Activated naive CD4-positive, alpha-beta T cell treated with anti-CD3 and anti-CD28 coated beads for 36 hours (primary cell): ENCODE data around the gene PTGDR2. TPM values are rescaled to one million over a fixed set of nuclear protein-coding genes. Genes with fewer than 3 reads are reported as not detected.

ENCODE experiments used
- CTCF ChIA-PET: fragments of 350-600 bp; sonication (Branson Sonifier 250); formaldehyde crosslinking; loops from one replicate; lab custom pipeline; 2021; ENCODE audit warnings: antibody characterized with exemption; lab: Charles Lee
- DNase-seq: peaks from one replicate; pipeline ENCODE4 v3.0.0-alpha.2; 2020
- H3K27ac Mint-ChIP-seq: one replicate; pipeline ENCODE4 v1.8.0; 2021; ENCODE audit warnings: mild to moderate bottlenecking, mixed read lengths
- H3K27me3 Mint-ChIP-seq: one replicate; pipeline ENCODE4 v1.8.0; 2021; ENCODE audit warnings: low read depth, mixed read lengths
- H3K36me3 Mint-ChIP-seq: one replicate; pipeline ENCODE4 v1.8.0; 2021; ENCODE audit warnings: low read depth, mixed read lengths
- H3K4me1 Mint-ChIP-seq: one replicate; pipeline ENCODE4 v1.8.0; 2021; ENCODE audit warnings: low read depth, mixed read lengths
- H3K4me3 Mint-ChIP-seq: one replicate; pipeline ENCODE4 v1.8.0; 2021; ENCODE audit warnings: mild to moderate bottlenecking, moderate library complexity, mixed read lengths
- H3K9me3 Mint-ChIP-seq: one replicate; pipeline ENCODE4 v1.8.0; 2021; ENCODE audit warnings: mixed read lengths
- intact Hi-C: fragments of 100-400 bp; cut with micrococcal nuclease; formaldehyde crosslinking; loops from one replicate; pipeline ENCODE4 v1.15.1; 2023
- total RNA-seq, 2 experiments: library from RNA; stranded (reverse); gene quantifications; one replicate each; pipeline ENCODE4 v1.2.3, GENCODE V29; 2021

Gene PTGDR2
- total RNA-seq, 2 experiments from 2014 or later: 0.14 to 0.17 TPM

DNA sequence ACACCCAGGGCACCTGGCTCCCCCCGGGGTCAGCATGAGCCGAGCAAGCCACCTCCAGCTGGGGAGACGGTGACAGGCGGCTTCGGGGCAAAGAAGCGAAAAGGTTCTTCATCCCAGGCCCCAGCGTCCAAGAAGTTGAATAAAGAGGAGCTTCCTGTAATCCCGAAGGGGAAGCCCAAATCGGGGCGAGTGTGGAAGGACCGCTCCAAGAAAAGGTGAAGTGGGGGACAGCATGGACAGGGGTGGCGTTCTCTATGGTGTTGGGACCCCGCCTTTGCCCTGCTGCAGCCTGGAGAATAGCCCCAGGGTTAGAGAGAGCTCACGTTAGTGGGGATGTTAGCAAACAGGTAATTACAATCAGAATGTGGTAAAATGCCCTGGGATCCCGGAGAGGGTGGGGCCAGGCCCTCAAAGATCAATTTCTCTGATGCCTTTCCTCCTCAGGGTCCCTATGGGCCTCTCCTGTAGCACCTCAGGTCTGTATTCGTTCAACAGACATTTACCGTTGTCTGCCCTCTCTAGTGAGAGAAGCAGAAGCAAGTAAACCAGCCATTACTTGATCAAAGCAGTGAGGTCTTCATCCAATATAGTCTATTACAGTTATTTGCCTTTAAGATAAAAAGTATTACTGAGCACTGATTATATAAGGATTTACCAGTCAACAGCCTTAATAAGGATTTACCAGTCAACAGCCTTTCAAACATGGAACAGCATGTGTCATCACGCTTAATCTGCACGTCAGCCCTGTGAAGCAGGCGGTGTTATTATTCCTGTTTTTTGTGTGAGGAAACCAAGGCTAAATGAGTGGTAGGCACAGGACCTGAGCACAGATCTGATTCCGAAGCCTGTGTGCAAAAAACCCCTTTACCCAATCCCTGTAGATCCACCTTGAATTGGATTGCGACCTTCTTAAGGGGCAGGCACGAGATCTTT, 12.8 kb downstream of the PTGDR2 start:
- H3K36me3 Mint-ChIP-seq: peaks cover 23% of the 10 kb centered on the region
- intact Hi-C loops: loop anchor here (2.0 to 10.0 kb wide), 4 partner anchors 109 to 586 kb away; partner anchors contain the start of genes CPSF7, CYB561A3, SLC15A3 and TMEM138

DNA sequence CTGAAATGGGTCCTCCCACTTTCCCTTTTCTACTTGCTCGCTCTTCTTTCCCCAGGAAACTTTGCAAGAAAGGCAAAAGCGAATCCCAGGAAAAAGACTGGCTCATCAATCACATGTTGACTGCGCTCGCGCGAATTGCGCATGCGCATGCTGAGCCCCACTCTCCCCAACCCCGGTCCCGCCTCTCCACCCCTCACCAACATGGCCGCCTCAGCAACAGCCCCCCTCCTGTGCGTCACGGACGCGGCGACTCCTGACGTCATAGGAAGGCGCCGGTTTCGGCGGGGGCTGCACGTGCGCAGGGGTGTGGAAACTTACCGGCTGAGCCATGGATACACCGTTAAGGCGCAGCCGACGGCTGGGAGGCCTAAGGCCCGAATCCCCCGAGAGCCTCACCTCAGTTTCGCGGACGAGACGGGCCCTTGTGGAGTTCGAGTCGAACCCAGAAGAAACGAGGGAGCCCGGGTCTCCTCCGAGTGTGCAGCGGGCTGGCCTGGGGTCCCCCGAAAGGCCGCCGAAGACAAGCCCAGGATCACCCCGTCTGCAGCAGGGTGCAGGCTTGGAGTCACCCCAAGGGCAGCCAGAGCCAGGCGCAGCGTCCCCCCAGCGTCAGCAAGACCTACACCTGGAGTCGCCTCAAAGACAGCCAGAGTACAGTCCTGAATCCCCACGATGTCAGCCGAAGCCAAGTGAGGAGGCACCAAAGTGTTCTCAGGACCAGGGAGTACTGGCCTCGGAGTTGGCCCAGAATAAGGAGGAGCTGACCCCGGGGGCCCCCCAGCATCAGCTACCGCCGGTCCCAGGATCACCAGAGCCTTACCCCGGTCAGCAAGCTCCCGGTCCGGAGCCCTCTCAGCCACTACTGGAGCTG, 13.7 kb downstream of the PTGDR2 start, which contains the start of gene CCDC86:
Gene CCDC86 (plus strand): TSS at position 317 of the 871 bp plus-strand sequence. CDS start 12 bp downstream, at position 329.
- Mint-ChIP-seq H3K36me3 (peaks cover 21% of the 10 kb centered on the region), H3K27me3 (no peaks in the 10 kb centered on the region), H3K27ac (peak within 1 kb of the TSS; percentile 86), H3K4me1 (peaks cover 33% of the 10 kb centered on the region), H3K9me3 (no peaks in the 10 kb centered on the region), H3K4me3 (peak within 1 kb of the TSS; percentile 78)
- DNase-seq: peak; percentile 98
- CTCF ChIA-PET: interaction anchor here (0.7 to 2.7 kb wide), 3 partner anchors 10 to 280 kb away, joined by 3 to 20 read pairs (median 10); no protein-coding TSS in a partner anchor
- intact Hi-C loops: loop anchor here (1.0 to 10.0 kb wide), 5 partner anchors 64 to 587 kb away; partner anchors contain the start of genes CPSF7, CYB561A3, PRPF19 and SLC15A3

More for the DNA sequence above, 12.8 kb downstream of the PTGDR2 start:
- Mint-ChIP-seq H3K27me3 (no peaks in the 10 kb centered on the region), H3K4me3 (peak overlapping the region; percentile 78), H3K27ac (peak overlapping the region; percentile 33), H3K9me3 (no peaks in the 10 kb centered on the region), H3K4me1 (peaks cover 33% of the 10 kb centered on the region)
- CTCF ChIA-PET: interaction anchor here (0.7 to 1.9 kb wide), 3 partner anchors 11 to 279 kb away, joined by 3 to 10 read pairs (median 8); no protein-coding TSS in a partner anchor
- peak; percentile 13 for DNase-seq

DNA sequence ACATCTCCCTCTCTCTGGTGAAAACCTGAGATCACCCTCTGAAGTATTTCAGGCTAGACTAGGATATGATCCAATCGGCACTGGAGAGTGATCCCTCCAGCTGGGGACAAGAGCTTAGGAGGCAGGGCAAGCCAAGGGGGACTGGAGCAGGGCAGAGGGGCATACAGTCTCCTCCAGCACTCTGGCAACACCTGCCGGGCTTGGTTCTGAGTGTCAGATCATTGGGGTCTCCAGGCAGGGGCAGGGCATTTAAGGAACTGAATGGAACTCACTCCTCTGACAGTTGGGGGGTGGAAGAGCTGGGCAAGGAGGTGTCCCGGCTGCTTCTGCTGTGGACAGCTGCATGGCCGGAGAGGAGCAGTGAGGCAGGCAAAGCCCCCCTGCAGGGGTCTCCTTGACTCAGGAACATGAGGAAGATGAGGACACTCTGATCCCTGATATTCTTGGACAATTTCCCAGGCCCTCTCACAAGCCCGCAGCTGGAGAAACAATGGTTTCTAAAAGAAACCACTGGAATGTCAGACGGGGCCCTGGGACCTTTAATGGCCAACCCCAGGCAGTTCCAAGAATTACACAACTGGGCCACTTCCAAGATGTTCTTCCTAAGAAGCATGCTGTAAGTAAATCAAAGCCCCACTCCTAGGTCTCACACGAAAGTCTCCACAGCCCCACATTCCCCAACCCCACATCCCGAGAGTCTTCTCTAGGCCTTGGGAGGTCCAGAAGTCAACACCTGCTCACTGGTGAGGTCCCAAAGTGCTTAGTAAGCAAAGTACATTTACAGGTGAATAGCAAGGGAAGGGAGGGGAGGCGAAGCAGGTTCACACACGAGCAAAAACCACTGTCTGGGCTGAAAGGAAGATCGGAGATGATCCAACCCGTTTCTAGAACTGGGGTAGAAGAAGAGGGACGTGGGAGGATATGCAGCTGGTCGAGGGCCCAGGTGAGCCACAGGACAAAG, 15.0 kb downstream of the PTGDR2 start:
- H3K36me3 Mint-ChIP-seq: peaks cover 20% of the 10 kb centered on the region
- H3K4me3 Mint-ChIP-seq: peak overlapping the region; percentile 78
- no peaks in the 10 kb centered on the region for H3K9me3 Mint-ChIP-seq
- DNase-seq: no peak
- H3K27me3 Mint-ChIP-seq: no peaks in the 10 kb centered on the region
- peaks cover 31% of the 10 kb centered on the region for H3K4me1 Mint-ChIP-seq
- H3K27ac Mint-ChIP-seq: peak overlapping the region; percentile 24
- intact Hi-C loops: loop anchor here (1.0 to 10.0 kb wide), 4 partner anchors 66 to 522 kb away; partner anchors contain the start of genes CYB561A3, PRPF19, SLC15A3 and TMEM138
- CTCF ChIA-PET: interaction anchor here (0.8 to 2.7 kb wide), 2 partner anchors 10 to 347 kb away, joined by 3 to 20 read pairs; no protein-coding TSS in a partner anchor

DNA sequence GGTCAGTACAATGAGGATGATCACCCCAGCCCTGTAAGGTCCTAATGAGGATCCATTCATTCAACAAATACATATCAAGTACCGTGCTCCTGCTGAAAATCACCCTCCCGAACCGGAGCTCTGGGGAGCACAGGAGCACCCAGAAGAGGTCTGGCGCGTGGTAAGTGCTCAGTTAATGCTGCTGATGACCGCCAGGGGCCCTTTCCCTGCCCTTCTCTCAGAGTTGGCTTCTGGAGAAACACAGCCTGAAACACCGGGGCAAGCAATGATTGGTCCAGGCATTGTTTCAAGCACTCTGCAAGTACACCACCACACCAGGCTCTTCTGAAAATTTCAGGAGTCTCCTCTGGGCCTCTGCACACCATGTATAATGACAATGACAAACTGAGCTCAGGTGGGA, 17.6 kb downstream of the PTGDR2 start:
- Mint-ChIP-seq H3K9me3 (no peaks in the 10 kb centered on the region), H3K27ac (no peak overlapping the region), H3K36me3 (no peaks in the 10 kb centered on the region), H3K27me3 (no peaks in the 10 kb centered on the region), H3K4me3 (no peak overlapping the region), H3K4me1 (peaks cover 8% of the 10 kb centered on the region)
- CTCF ChIA-PET: interaction anchor here (0.8 to 1.2 kb wide), 4 partner anchors 11 to 77 kb away, joined by 3 read pairs; no protein-coding TSS in a partner anchor
- no peak for DNase-seq
- intact Hi-C loops: no loop called here

DNA sequence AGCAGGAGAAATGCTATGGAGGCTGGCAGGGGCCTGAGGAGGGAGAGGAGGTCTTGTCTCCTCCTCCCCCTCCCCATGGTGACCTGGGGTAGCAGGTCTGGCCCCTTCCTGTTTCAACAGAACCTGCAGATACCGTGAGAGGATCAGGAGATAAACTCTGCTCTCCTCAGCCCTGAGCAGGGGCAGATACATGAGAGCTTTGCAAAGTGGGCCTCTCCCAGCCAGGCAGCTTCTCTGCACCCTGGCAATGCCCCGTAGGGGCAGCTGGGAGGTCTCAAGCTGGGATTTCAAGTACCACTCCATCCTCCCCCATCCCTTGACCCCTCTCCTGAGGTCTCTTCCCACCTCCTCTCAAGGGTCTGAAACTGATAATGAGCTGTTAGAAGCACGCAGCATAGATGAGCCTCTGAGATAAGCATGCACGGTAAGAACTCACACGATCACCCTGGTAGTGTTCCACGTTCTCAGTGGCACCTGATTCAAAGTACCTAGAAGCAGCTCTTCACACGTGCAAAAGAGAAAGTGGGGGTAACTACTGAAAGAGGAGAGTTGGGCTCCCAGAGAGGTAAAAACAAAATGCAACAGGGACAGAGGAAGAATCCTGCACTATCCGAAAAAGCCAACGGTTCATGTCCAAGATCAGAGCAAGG, 18.8 kb downstream of the PTGDR2 start:
- no peaks in the 10 kb centered on the region for H3K36me3 Mint-ChIP-seq
- no peak overlapping the region for H3K27ac Mint-ChIP-seq
- DNase-seq: no peak
- intact Hi-C loops: no loop called here
- no peak overlapping the region for H3K4me3 Mint-ChIP-seq
- CTCF ChIA-PET: interaction anchor here (0.6 to 2.2 kb wide), 5 partner anchors 23 to 499 kb away, joined by 3 to 8 read pairs (median 3); no protein-coding TSS in a partner anchor
- no peaks in the 10 kb centered on the region for H3K27me3 Mint-ChIP-seq
- H3K9me3 Mint-ChIP-seq: no peaks in the 10 kb centered on the region
- peaks cover 8% of the 10 kb centered on the region for H3K4me1 Mint-ChIP-seq

DNA sequence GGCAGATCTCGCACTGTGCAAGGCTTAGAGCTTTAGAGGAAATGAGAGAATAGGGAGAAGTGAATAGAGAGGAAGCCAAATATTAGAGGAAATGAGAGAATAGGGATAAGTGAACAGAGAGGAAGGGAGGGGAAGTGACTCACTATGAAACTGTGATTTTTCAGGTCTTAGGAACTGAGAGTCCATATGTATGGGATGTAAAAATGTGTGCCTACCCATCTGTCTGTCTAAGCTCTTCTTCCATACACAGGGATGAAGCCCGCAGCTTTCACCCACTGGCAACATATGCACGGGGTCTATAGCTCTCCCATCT, 20.3 kb downstream of the PTGDR2 start:
- no peak overlapping the region for H3K27ac Mint-ChIP-seq

DNA sequence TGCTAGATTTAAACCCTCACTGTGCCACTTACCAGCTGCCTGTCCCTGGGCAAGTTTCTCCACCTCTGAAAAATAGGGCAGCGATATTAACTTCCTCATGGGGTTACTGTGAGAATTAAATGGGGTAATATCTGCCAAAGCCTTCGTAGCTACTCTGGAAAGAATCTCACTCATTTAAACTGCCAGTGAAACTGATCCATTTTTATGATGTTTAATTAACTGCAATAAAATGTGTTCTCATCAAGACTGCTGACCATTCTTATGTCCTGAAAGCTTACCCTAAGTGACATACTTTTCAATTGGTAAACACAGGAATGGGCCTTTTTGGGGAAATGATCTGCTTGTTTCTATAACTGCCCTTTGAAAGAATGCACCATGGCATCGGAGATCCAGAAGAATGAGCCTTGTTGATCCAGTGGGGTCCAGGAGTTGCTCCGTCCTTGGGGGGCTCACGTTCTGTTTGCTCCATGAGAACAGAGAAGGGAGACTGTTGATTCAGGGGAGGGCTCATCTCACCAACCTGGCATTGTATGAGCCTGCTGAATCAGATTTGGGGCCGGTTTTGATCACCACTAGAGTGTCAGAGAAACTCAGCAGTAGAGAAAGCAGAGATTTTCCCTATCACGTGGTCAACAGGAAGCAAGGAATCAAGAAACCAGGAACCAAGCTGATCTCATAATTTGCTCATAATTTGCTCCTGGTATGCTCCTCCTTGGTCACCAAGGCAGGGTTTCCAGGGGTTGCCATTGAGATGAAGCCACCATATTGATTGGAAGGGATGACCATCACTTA, 20.8 kb downstream of the PTGDR2 start:
- H3K27ac Mint-ChIP-seq: no peak overlapping the region
- intact Hi-C loops: loop anchor here (5.0 kb wide), 2 partner anchors 58 to 187 kb away; no protein-coding TSS in a partner anchor

More for the DNA sequence above, 20.3 kb downstream of the PTGDR2 start:
- Mint-ChIP-seq H3K27me3 (no peaks in the 10 kb centered on the region), H3K4me3 (no peak overlapping the region), H3K4me1 (no peaks in the 10 kb centered on the region), H3K36me3 (no peaks in the 10 kb centered on the region), H3K9me3 (no peaks in the 10 kb centered on the region)
- DNase-seq: no peak
- intact Hi-C loops: no loop called here
- CTCF ChIA-PET: interaction anchor here (0.6 to 7.5 kb wide), 5 partner anchors 52 to 351 kb away, joined by 3 to 72 read pairs (median 4); no protein-coding TSS in a partner anchor

DNA sequence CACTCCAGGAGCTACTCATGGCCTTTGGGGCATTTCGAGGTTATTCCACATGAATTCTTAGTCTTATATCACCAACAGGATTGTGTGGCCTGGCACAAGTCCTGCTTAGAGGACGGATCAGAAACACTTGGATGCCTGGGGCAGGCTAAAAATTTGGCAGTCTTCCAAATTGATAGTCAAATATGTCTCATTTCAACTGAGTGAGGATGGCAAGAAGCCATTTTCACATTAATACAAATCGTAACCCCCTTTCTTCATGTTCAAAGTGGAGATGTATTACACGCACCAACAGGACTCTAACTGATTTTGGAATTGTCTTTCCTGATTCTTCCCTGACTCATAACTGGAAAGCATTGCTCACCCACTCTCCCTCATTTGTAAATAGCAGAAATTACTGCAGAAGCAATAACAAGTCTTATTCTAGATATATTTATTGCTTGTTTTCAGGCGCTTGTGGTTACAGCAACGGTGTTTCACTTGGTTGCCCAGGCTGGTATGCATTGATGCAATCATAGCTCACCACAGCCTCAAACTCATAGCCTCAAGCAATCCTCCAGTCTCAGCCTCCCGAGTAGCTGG, 24.2 kb downstream of the PTGDR2 start:
- Mint-ChIP-seq H3K4me1 (no peaks in the 10 kb centered on the region), H3K9me3 (no peaks in the 10 kb centered on the region), H3K27me3 (no peaks in the 10 kb centered on the region), H3K27ac (no peak overlapping the region), H3K4me3 (no peak overlapping the region), H3K36me3 (no peaks in the 10 kb centered on the region)
- CTCF ChIA-PET: interaction anchor here (0.6 to 7.5 kb wide), 49 partner anchors 9 to 563 kb away, joined by 3 to 72 read pairs (median 5); partner anchors contain the start of genes CCDC86, PTGDR2 and VWCE
- DNase-seq: no peak
- intact Hi-C loops: loop anchor here (1.0 to 5.0 kb wide), 7 partner anchors 54 to 554 kb away; no protein-coding TSS in a partner anchor

More for the DNA sequence above, 20.8 kb downstream of the PTGDR2 start:
- H3K4me1 Mint-ChIP-seq: no peaks in the 10 kb centered on the region
- no peak for DNase-seq
- no peak overlapping the region for H3K4me3 Mint-ChIP-seq
- CTCF ChIA-PET: interaction anchor here (0.6 to 7.5 kb wide), 5 partner anchors 53 to 551 kb away, joined by 3 to 72 read pairs (median 4); no protein-coding TSS in a partner anchor
- H3K27me3 Mint-ChIP-seq: no peaks in the 10 kb centered on the region
- no peaks in the 10 kb centered on the region for H3K36me3 Mint-ChIP-seq
- no peaks in the 10 kb centered on the region for H3K9me3 Mint-ChIP-seq

DNA sequence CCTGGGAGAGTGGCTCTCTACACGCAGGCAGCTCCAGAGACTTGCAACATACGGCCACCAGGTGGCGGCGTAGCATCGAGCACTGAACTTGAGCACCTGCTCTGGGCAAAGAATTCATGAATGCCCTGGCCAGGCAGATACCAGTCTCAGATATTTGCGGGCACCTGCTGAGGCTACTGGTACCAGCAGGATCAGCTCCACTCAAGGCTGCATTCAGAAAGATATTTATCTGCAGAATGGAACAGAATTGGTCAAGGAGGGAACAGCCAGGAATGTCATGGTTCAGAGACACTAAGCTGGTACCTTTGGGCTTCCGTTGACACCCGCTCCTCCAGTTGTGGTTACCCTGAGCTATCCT, 24.6 kb downstream of the PTGDR2 start:
- H3K36me3 Mint-ChIP-seq: no peaks in the 10 kb centered on the region
- no peaks in the 10 kb centered on the region for H3K27me3 Mint-ChIP-seq
- no peak overlapping the region for H3K27ac Mint-ChIP-seq
- no peak overlapping the region for H3K4me3 Mint-ChIP-seq
- no peaks in the 10 kb centered on the region for H3K9me3 Mint-ChIP-seq
- CTCF ChIA-PET: interaction anchor here (0.6 to 7.5 kb wide), 49 partner anchors 9 to 563 kb away, joined by 3 to 72 read pairs (median 5); partner anchors contain the start of genes CCDC86, PTGDR2 and VWCE
- no peaks in the 10 kb centered on the region for H3K4me1 Mint-ChIP-seq
- intact Hi-C loops: loop anchor here (1.0 to 5.0 kb wide), 7 partner anchors 54 to 554 kb away; no protein-coding TSS in a partner anchor
- peak; percentile 90 for DNase-seq
